ENCODE measurements around the gene RAP2C. TPM values are rescaled to one million over a fixed set of nuclear protein-coding genes. Genes with fewer than 3 reads are reported as not detected.

The RAP2C gene
- total and polyA plus RNA-seq, 9 donors: 9.1 to 21.8 (median 17.8) TPM

DNA sequence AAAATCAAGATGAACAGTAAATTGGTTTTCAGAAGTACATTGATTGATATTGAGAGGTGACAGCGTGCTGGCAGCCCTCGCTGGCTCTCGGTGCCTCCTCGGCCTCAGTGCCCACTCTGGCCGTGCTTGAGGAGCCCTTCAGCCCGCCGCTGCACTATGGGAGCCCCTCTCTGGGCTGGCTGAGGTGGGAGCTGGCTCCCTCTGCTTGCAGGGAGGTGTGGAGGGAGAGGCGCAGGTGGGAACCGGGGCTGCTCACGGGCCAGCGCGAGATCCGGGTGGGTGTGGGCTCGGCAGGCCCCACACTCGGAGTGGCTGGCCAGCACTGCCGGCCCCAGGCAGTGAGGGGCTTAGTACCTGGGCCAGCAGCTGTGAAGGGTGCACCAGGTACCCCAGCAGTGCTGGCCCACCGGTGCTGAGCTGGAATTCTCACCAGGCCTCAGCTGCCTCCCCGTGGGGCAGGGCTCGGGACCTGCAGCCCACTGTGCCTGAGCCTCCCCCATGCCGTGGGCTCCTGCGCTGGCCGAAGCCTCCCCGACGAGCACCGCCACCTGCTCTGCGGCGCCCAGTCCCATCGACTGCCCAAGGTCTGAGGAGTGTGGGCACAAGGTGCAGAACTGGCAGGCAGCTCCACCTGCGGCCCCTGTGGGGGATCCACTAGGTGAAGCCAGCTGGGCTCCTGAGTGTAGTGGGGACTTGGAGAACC is 25.2 kb downstream of the RAP2C start:
- intact Hi-C loops (cut with DNase I): no loop called here
- Histone ChIP-seq H3K27ac (no peak overlapping the region), H3K4me3 (no peak overlapping the region), H3K9me3 (no peaks in the 10 kb centered on the region), H3K4me1 (ENCODE audit: insufficient read depth) (no peaks in the 10 kb centered on the region), H3K36me3 (no peaks in the 10 kb centered on the region), H3K27me3 (no peaks in the 10 kb centered on the region)
- no peak for DNase-seq
- 92 to 97% (median 93%) methylated on average over 23 to 29 of the region's 29 CpGs for WGBS, 3 donors
- TF ChIP-seq EP300 (IDR thresholded peaks at IDR 0.05) (no peak), POLR2A (IDR thresholded peaks at IDR 0.05) (no peak)
- TF ChIP-seq, protein P1, sequence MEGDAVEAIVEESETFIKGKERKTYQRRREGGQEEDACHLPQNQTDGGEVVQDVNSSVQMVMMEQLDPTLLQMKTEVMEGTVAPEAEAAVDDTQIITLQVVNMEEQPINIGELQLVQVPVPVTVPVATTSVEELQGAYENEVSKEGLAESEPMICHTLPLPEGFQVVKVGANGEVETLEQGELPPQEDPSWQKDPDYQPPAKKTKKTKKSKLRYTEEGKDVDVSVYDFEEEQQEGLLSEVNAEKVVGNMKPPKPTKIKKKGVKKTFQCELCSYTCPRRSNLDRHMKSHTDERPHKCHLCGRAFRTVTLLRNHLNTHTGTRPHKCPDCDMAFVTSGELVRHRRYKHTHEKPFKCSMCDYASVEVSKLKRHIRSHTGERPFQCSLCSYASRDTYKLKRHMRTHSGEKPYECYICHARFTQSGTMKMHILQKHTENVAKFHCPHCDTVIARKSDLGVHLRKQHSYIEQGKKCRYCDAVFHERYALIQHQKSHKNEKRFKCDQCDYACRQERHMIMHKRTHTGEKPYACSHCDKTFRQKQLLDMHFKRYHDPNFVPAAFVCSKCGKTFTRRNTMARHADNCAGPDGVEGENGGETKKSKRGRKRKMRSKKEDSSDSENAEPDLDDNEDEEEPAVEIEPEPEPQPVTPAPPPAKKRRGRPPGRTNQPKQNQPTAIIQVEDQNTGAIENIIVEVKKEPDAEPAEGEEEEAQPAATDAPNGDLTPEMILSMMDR (IDR thresholded peaks at IDR 0.05): no peak

- H3K4me3 ChIP-seq: no peak overlapping the region
- no peak for DNase-seq
- WGBS, 3 donors: 87 to 96% (median 93%) methylated on average over 1 of the region's 1 CpG
- no peaks in the 10 kb centered on the region for H3K27me3 ChIP-seq
- TF ChIP-seq POLR2A (IDR thresholded peaks at IDR 0.05) (no peak), EP300 (IDR thresholded peaks at IDR 0.05) (no peak)
- TF ChIP-seq, protein P1 (IDR thresholded peaks at IDR 0.05): no peak
- H3K27ac ChIP-seq: no peak overlapping the region
- no peaks in the 10 kb centered on the region for H3K4me1 ChIP-seq (ENCODE audit: insufficient read depth)
- H3K9me3 ChIP-seq: no peaks in the 10 kb centered on the region
- H3K36me3 ChIP-seq: no peaks in the 10 kb centered on the region
- intact Hi-C loops (cut with DNase I): no loop called here
These were observed 27.3 kb downstream of the RAP2C start for GRCh38 chrX:132191938-132192337.

- intact Hi-C loops (cut with DNase I): no loop called here
- TF ChIP-seq, protein P1 (IDR thresholded peaks at IDR 0.05): no peak
- TF ChIP-seq POLR2A (IDR thresholded peaks at IDR 0.05): no peak
- TF ChIP-seq EP300 (IDR thresholded peaks at IDR 0.05): no peak
- Histone ChIP-seq H3K9me3 (no peaks in the 10 kb centered on the region), H3K36me3 (no peaks in the 10 kb centered on the region), H3K4me3 (no peak overlapping the region), H3K4me1 (ENCODE audit: insufficient read depth) (no peaks in the 10 kb centered on the region), H3K27ac (no peak overlapping the region), H3K27me3 (no peaks in the 10 kb centered on the region)
- 61 to 65% (median 63%) methylated on average over 3 of the region's 3 CpGs for WGBS, 3 donors
- no peak for DNase-seq
These were observed 31.1 kb downstream of the RAP2C start for GRCh38 chrX:132188175-132188574.

- Histone ChIP-seq H3K4me1 (ENCODE audit: insufficient read depth) (no peaks in the 10 kb centered on the region), H3K4me3 (no peak overlapping the region), H3K27me3 (no peaks in the 10 kb centered on the region), H3K9me3 (no peaks in the 10 kb centered on the region), H3K27ac (no peak overlapping the region), H3K36me3 (no peaks in the 10 kb centered on the region)
- intact Hi-C loops (cut with DNase I): no loop called here
- 37 to 40% (median 39%) methylated on average over 4 of the region's 4 CpGs for WGBS, 3 donors
- TF ChIP-seq, protein P1 (IDR thresholded peaks at IDR 0.05): no peak
- TF ChIP-seq POLR2A (IDR thresholded peaks at IDR 0.05): no peak
- no peak for TF ChIP-seq EP300 (IDR thresholded peaks at IDR 0.05)
- no peak for DNase-seq
These were observed 31.8 kb downstream of the RAP2C start for GRCh38 chrX:132187451-132187850.
